Calu3 (cell line): ENCODE data around the gene SLC36A4. TPM values are rescaled to one million over a fixed set of nuclear protein-coding genes. Genes with fewer than 3 reads are reported as not detected.

Experiments
- BruUV-seq: library from RNA; stranded (reverse); fragments of 400-500 nt; replicated peaks from 2 replicates; lab custom pipeline; 2021; lab: Mats Ljungman, UMichigan
- CTCF ChIA-PET: fragments of 300-600 bp; sonication (Branson Sonifier 250); formaldehyde crosslinking; loops from one replicate; lab custom pipeline; 2022; ENCODE audit warnings: antibody characterized with exemption; lab: Charles Lee
- DNase-seq: peaks from one replicate; pipeline ENCODE4 v3.0.0; 2022
- H3K27ac Mint-ChIP-seq: one replicate; pipeline ENCODE4 v1.8.0; 2022; ENCODE audit warnings: mixed read lengths; ENCODE audit not compliant: unreplicated experiment
- H3K27me3 Mint-ChIP-seq: one replicate; pipeline ENCODE4 v1.8.0; 2022; ENCODE audit warnings: mixed read lengths; ENCODE audit not compliant: unreplicated experiment
- H3K36me3 Mint-ChIP-seq: one replicate; pipeline ENCODE4 v1.8.0; 2022; ENCODE audit warnings: mild to moderate bottlenecking, moderate library complexity, mixed read lengths; ENCODE audit not compliant: insufficient read depth, unreplicated experiment
- H3K4me1 Mint-ChIP-seq: one replicate; pipeline ENCODE4 v1.8.0; 2022; ENCODE audit warnings: mild to moderate bottlenecking, low read depth, mixed read lengths; ENCODE audit not compliant: unreplicated experiment
- H3K4me3 Mint-ChIP-seq: one replicate; pipeline ENCODE4 v1.8.0; 2022; ENCODE audit warnings: mild to moderate bottlenecking, low read depth, moderate library complexity, mixed read lengths; ENCODE audit not compliant: unreplicated experiment
- H3K9me3 Mint-ChIP-seq: one replicate; pipeline ENCODE4 v1.8.0; 2022; ENCODE audit warnings: low read depth, mixed read lengths; ENCODE audit not compliant: unreplicated experiment
- CTCF ChIP-seq: fragments of 200-600 bp; IDR thresholded peaks from one replicate; pipeline ENCODE4 v1.8.0; 2022; ENCODE audit warnings: antibody characterized with exemption; ENCODE audit not compliant: unreplicated experiment
- intact Hi-C: fragments of 100-400 bp; cut with micrococcal nuclease; formaldehyde crosslinking; loops from one replicate; pipeline ENCODE4 v1.10.0; 2022; ENCODE audit not compliant: unreplicated experiment
- total RNA-seq: library from RNA; stranded (reverse); gene quantifications from 2 replicates; pipeline ENCODE4 v1.2.3, GENCODE V29; 2022

The SLC36A4 gene
- total RNA-seq, 1 experiment from 2014 or later: 12.4 TPM

- H3K9me3 Mint-ChIP-seq: no peaks in the 10 kb centered on the region
- intact Hi-C loops: no loop called here
- no peak for TF ChIP-seq CTCF
- H3K27me3 Mint-ChIP-seq: no peaks in the 10 kb centered on the region
- H3K4me3 Mint-ChIP-seq: no peak overlapping the region
- no peak for DNase-seq
- H3K4me1 Mint-ChIP-seq: no peaks in the 10 kb centered on the region
- CTCF ChIA-PET: no interaction called here
- no peak overlapping the region for H3K27ac Mint-ChIP-seq
- no TSS peak for BruUV-seq
- H3K36me3 Mint-ChIP-seq: no peaks in the 10 kb centered on the region
Observed at GRCh38 chr11:93159721-93160120, 38.1 kb downstream of the SLC36A4 start.

- intact Hi-C loops: no loop called here
- H3K4me1 Mint-ChIP-seq: no peaks in the 10 kb centered on the region
Observed at GRCh38 chr11:93155738-93156137, 42.1 kb downstream of the SLC36A4 start.

DNA sequence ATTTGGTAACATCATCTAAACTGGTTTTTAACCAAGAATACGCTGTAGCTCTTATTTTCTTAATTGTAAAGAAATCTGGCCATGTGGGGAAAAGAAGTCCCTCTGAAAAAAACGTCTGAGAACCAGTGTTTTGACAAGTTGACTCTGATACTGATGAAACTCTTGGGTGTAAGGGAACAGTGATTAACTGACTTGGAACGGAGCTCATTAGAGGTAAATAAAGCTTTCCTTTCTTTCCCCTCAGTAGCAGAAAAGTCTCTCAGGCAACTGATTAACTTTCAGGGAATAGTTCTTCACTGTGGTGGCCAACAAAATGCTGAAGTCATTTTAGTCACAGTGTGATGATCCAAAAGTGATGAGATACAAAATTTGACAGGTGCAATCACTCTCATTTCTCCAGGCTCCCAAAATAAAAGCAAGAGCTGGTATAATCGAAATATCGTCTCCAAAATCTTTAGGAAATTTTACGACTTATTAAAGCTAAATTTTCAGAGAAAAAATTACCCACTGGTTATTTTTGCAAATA lies 52.3 kb downstream of the SLC36A4 start:
- H3K9me3 Mint-ChIP-seq: no peaks in the 10 kb centered on the region
- CTCF ChIA-PET: no interaction called here
- H3K27me3 Mint-ChIP-seq: no peaks in the 10 kb centered on the region
- no peaks in the 10 kb centered on the region for H3K4me1 Mint-ChIP-seq
- TF ChIP-seq CTCF: no peak
- intact Hi-C loops: no loop called here
- no peaks in the 10 kb centered on the region for H3K36me3 Mint-ChIP-seq
- H3K4me3 Mint-ChIP-seq: no peak overlapping the region
- DNase-seq: no peak
- no peak overlapping the region for H3K27ac Mint-ChIP-seq
- no TSS peak for BruUV-seq

More at GRCh38 chr11:93155738-93156137, 42.1 kb downstream of the SLC36A4 start:
- H3K27ac Mint-ChIP-seq: no peak overlapping the region
- H3K36me3 Mint-ChIP-seq: no peaks in the 10 kb centered on the region
- TF ChIP-seq CTCF: no peak
- no peak overlapping the region for H3K4me3 Mint-ChIP-seq
- BruUV-seq: no TSS peak
- H3K27me3 Mint-ChIP-seq: no peaks in the 10 kb centered on the region
- CTCF ChIA-PET: no interaction called here
- H3K9me3 Mint-ChIP-seq: no peaks in the 10 kb centered on the region
- DNase-seq: no peak

- no TSS peak for BruUV-seq
- no peak for TF ChIP-seq CTCF
- CTCF ChIA-PET: no interaction called here
- intact Hi-C loops: no loop called here
- DNase-seq: no peak
- H3K27ac Mint-ChIP-seq: no peak overlapping the region
- H3K9me3 Mint-ChIP-seq: no peaks in the 10 kb centered on the region
- H3K27me3 Mint-ChIP-seq: no peaks in the 10 kb centered on the region
- H3K36me3 Mint-ChIP-seq: no peaks in the 10 kb centered on the region
- H3K4me3 Mint-ChIP-seq: no peak overlapping the region
- H3K4me1 Mint-ChIP-seq: no peaks in the 10 kb centered on the region
Observed at GRCh38 chr11:93143800-93144199, 54.0 kb downstream of the SLC36A4 start.
